Uterus (tissue), 4 donors: ENCODE data around the gene CD22. TPM values are rescaled to one million over a fixed set of nuclear protein-coding genes. Genes with fewer than 3 reads are reported as not detected.

Experiments used
- DNase-seq, 2 donors: peaks; one replicate each; pipeline ENCODE4 v3.0.0-alpha.2; 2019 to 2020
- H3K27ac ChIP-seq, 2 donors: fragments of 200-600 bp; sonication (generic); 1 replicate in 1 of 2; 2 replicates in 1 of 2; pipeline ENCODE4 v1.5.1; 2016 to 2018
- H3K27me3 ChIP-seq, 2 donors: fragments of 200-600 bp; sonication (generic); one replicate each; pipeline ENCODE4 v1.5.1; 2018 to 2019; ENCODE audit warnings: control low read depth in 1 of 2
- H3K36me3 ChIP-seq, 2 donors: fragments of 200-600 bp; sonication (generic); one replicate each; pipeline ENCODE4 v1.5.1; 2019; ENCODE audit warnings: control low read depth in 1 of 2
- H3K4me1 ChIP-seq, 2 donors: fragments of 200-600 bp; sonication (generic); one replicate each; pipeline ENCODE4 v1.5.1; 2018 to 2019; ENCODE audit warnings: control low read depth in 1 of 2
- H3K4me3 ChIP-seq, 2 donors: fragments of 200-600 bp; sonication (generic); 1 replicate in 1 of 2; 2 replicates in 1 of 2; pipeline ENCODE4 v1.5.1; 2018 to 2019; ENCODE audit warnings: mild to moderate bottlenecking in 1 of 2
- H3K9me3 ChIP-seq, 2 donors: fragments of 200-600 bp; sonication (generic); one replicate each; pipeline ENCODE4 v1.5.1; 2019; ENCODE audit warnings: control low read depth in 1 of 2
- CTCF ChIP-seq, 4 experiments: fragments of 200-600 bp in 2 of 4; fragments of 450-650 bp in 2 of 4; sonication (generic) in 2 of 4; IDR thresholded peaks; one replicate each; pipeline ENCODE4 v1.5.1; 2016 to 2019; ENCODE audit warnings: antibody characterized with exemption in 4 of 4, mild to moderate bottlenecking in 2 of 4, moderate library complexity in 1 of 4
- POLR2A ChIP-seq, 2 donors: fragments of 450-650 bp; IDR thresholded peaks; one replicate each; pipeline ENCODE4 v1.6.1; 2016; ENCODE audit warnings: antibody characterized with exemption in 2 of 2, mild to moderate bottlenecking in 1 of 2, moderate library complexity in 1 of 2
- intact Hi-C: fragments of 100-400 bp; cut with DNase I; formaldehyde crosslinking; loops from one replicate; pipeline ENCODE4 v1.15.1; 2023; ENCODE audit warnings: low total_unique reads
- total RNA-seq, 4 donors: library from RNA; depleted of rRNA in 3 of 4; stranded (reverse); fragments of >200 nt in 3 of 4; gene quantifications; one replicate each; pipeline versions ENCODE4 v1.1.0 to v1.2.4, GENCODE V29; 2014 to 2023
- donor health status: DM: yes; HTN: yes; CAD: no.

Gene CD22
- total RNA-seq, 4 donors from 2014 or later = under 0.01 to 9.4 (median 1.3) TPM

GRCh38 chr19:35330475-35330874 lies 1.5 kb downstream of the CD22 start:
- Histone ChIP-seq H3K27me3 (no peaks in the 10 kb centered on the region), H3K4me1 (no peaks in the 10 kb centered on the region), H3K36me3 (no peaks in the 10 kb centered on the region), H3K9me3 (no peaks in the 10 kb centered on the region), H3K27ac (no peak overlapping the region), H3K4me3 (no peak overlapping the region)
- intact Hi-C loops = no loop called here
- TF ChIP-seq CTCF (IDR thresholded peaks at IDR 0.05) (no peak), POLR2A (IDR thresholded peaks at IDR 0.05) (no peak)
- no peak for DNase-seq

GRCh38 chr19:35331551-35332214 lies 2.7 kb downstream of the CD22 start:
- H3K9me3 ChIP-seq = no peaks in the 10 kb centered on the region
- DNase-seq = no peak
- no peaks in the 10 kb centered on the region for H3K4me1 ChIP-seq
- TF ChIP-seq POLR2A (IDR thresholded peaks at IDR 0.05) = no peak
- no peaks in the 10 kb centered on the region for H3K27me3 ChIP-seq
- no peaks in the 10 kb centered on the region for H3K36me3 ChIP-seq
- no peak overlapping the region for H3K27ac ChIP-seq
- H3K4me3 ChIP-seq = no peak overlapping the region
- intact Hi-C loops = no loop called here

- intact Hi-C loops = no loop called here
- DNase-seq = no peak
- no peaks in the 10 kb centered on the region for H3K9me3 ChIP-seq
- H3K27me3 ChIP-seq = no peaks in the 10 kb centered on the region
- no peaks in the 10 kb centered on the region for H3K36me3 ChIP-seq
- H3K4me1 ChIP-seq = no peaks in the 10 kb centered on the region
- H3K4me3 ChIP-seq = no peak overlapping the region
- H3K27ac ChIP-seq = no peak overlapping the region
- TF ChIP-seq CTCF (IDR thresholded peaks at IDR 0.05) (no peak), POLR2A (IDR thresholded peaks at IDR 0.05) (no peak)
Observed at GRCh38 chr19:35332817-35333216, 3.8 kb downstream of the CD22 start.

- Histone ChIP-seq H3K27ac (no peak overlapping the region), H3K4me1 (no peaks in the 10 kb centered on the region), H3K27me3 (no peaks in the 10 kb centered on the region), H3K4me3 (no peak overlapping the region), H3K9me3 (no peaks in the 10 kb centered on the region), H3K36me3 (no peaks in the 10 kb centered on the region)
- DNase-seq = no peak
- intact Hi-C loops = no loop called here
- TF ChIP-seq POLR2A (IDR thresholded peaks at IDR 0.05) (no peak), CTCF (IDR thresholded peaks at IDR 0.05) (no peak)
Observed at GRCh38 chr19:35334144-35334753, 5.3 kb downstream of the CD22 start.

GRCh38 chr19:35336166-35336955 lies 7.4 kb downstream of the CD22 start:
- Histone ChIP-seq H3K4me3 (no peak overlapping the region), H3K4me1 (no peaks in the 10 kb centered on the region), H3K36me3 (no peaks in the 10 kb centered on the region), H3K9me3 (no peaks in the 10 kb centered on the region), H3K27ac (no peak overlapping the region), H3K27me3 (no peaks in the 10 kb centered on the region)
- TF ChIP-seq CTCF (IDR thresholded peaks at IDR 0.05) (no peak), POLR2A (IDR thresholded peaks at IDR 0.05) (no peak)
- intact Hi-C loops = no loop called here
- DNase-seq = no peak
